Glutamatergic neuron (in vitro differentiated cells): ENCODE measurements around the gene ARL14EP. TPM values are rescaled to one million over a fixed set of nuclear protein-coding genes. Genes with fewer than 3 reads are reported as not detected.

ENCODE experiments used
- DNase-seq: peaks from one replicate; pipeline ENCODE4 v3.0.0; 2022
- H3K27ac Mint-ChIP-seq: one replicate; pipeline ENCODE4 v1.8.0; 2020; ENCODE audit warnings: mild to moderate bottlenecking, mixed read lengths, inconsistent platforms; ENCODE audit not compliant: unreplicated experiment
- H3K27me3 Mint-ChIP-seq: one replicate; pipeline ENCODE4 v1.8.0; 2020; ENCODE audit warnings: mild to moderate bottlenecking, moderate library complexity, mixed read lengths, inconsistent platforms; ENCODE audit not compliant: unreplicated experiment
- H3K36me3 Mint-ChIP-seq: one replicate; pipeline ENCODE4 v1.8.0; 2020; ENCODE audit warnings: mild to moderate bottlenecking, mixed read lengths, inconsistent platforms; ENCODE audit not compliant: unreplicated experiment
- H3K4me1 Mint-ChIP-seq: one replicate; pipeline ENCODE4 v1.8.0; 2020; ENCODE audit warnings: mild to moderate bottlenecking, low read depth, mixed read lengths, inconsistent platforms; ENCODE audit not compliant: unreplicated experiment
- H3K4me3 Mint-ChIP-seq: one replicate; pipeline ENCODE4 v1.8.0; 2020; ENCODE audit warnings: mild to moderate bottlenecking, mixed read lengths, inconsistent platforms; ENCODE audit not compliant: unreplicated experiment
- H3K9me3 Mint-ChIP-seq: one replicate; pipeline ENCODE4 v1.8.0; 2020; ENCODE audit warnings: mild to moderate bottlenecking, moderate library complexity, mixed read lengths, inconsistent platforms; ENCODE audit not compliant: unreplicated experiment
- CTCF ChIP-seq: fragments of 200-600 bp; sonication (generic); IDR thresholded peaks from one replicate; pipeline ENCODE4 v1.5.0; 2021; ENCODE audit not compliant: partially characterized antibody, unreplicated experiment
- long read RNA-seq: library from polyadenylated mRNA; unstranded; transcript quantifications from one replicate; pipeline ENCODE4 v2.0.0, GENCODE V29; 2020; ENCODE audit not compliant: unreplicated experiment
- total RNA-seq: library from RNA; stranded (reverse); fragmentation: NEBNext Ultra II Directional; extraction: Animal tissue kit (Norgen Biotek cat#: 25700); gene quantifications from one replicate; pipeline ENCODE4 v1.2.1, GENCODE V29; 2021; ENCODE audit not compliant: unreplicated experiment

Gene ARL14EP
- total RNA-seq = 21.6 TPM
- long read RNA-seq, transcript ARL14EP-201 (4 exons, 2,430 nt) = major isoform, 12 of 14 reads
- long read RNA-seq, partial matches to known transcripts = 1 of 14 reads
- long read RNA-seq, other reads (novel, unspliced or antisense) = 1 of 14 reads

- peaks cover 6% of the 10 kb centered on the region for H3K27me3 Mint-ChIP-seq
- H3K36me3 Mint-ChIP-seq = no peaks in the 10 kb centered on the region
- DNase-seq = peak; percentile 92
- peak within 1 kb of the TSS; percentile 99 for H3K27ac Mint-ChIP-seq
- peaks cover 12% of the 10 kb centered on the region for H3K4me1 Mint-ChIP-seq
- no peak for TF ChIP-seq CTCF
- H3K9me3 Mint-ChIP-seq = peaks cover 5% of the 10 kb centered on the region
- H3K4me3 Mint-ChIP-seq = peak within 1 kb of the TSS; percentile 99
Measured at GRCh38 chr11:30322826-30323710, at the start of gene ARL14EP. Gene ARL14EP, plus strand, starts transcription at chr11:30323104. Its CDS starts 7,845 bp downstream, at chr11:30330949.

- TF ChIP-seq CTCF = no peak
- Mint-ChIP-seq H3K4me3 (no peak overlapping the region), H3K27me3 (no peaks in the 10 kb centered on the region), H3K27ac (no peak overlapping the region), H3K4me1 (no peaks in the 10 kb centered on the region), H3K36me3 (no peaks in the 10 kb centered on the region), H3K9me3 (no peaks in the 10 kb centered on the region)
- no peak for DNase-seq
Measured at GRCh38 chr11:30277176-30277575, 45.7 kb upstream of the ARL14EP start.

GRCh38 chr11:30279796-30280195, 43.1 kb upstream of the ARL14EP start:
- Mint-ChIP-seq H3K27ac (no peak overlapping the region), H3K4me1 (no peaks in the 10 kb centered on the region), H3K36me3 (no peaks in the 10 kb centered on the region), H3K4me3 (no peak overlapping the region), H3K27me3 (no peaks in the 10 kb centered on the region), H3K9me3 (no peaks in the 10 kb centered on the region)
- no peak for TF ChIP-seq CTCF
- no peak for DNase-seq

- DNase-seq = peak; percentile 45
- Mint-ChIP-seq H3K27me3 (no peaks in the 10 kb centered on the region), H3K4me1 (no peaks in the 10 kb centered on the region), H3K4me3 (no peak overlapping the region), H3K9me3 (no peaks in the 10 kb centered on the region), H3K36me3 (no peaks in the 10 kb centered on the region), H3K27ac (no peak overlapping the region)
- TF ChIP-seq CTCF = no peak
Measured at GRCh38 chr11:30281476-30282288, 41.2 kb upstream of the ARL14EP start.
